Thymus (tissue), 11 donors: ENCODE measurements around the gene SLC24A3. TPM values are rescaled to one million over a fixed set of nuclear protein-coding genes. Genes with fewer than 3 reads are reported as not detected.

ENCODE experiments used
- DNase-seq, 9 donors: peaks; one replicate each; pipeline ENCODE4 v3.0.0-alpha.2; 2013; ENCODE audit warnings: low spot score in 9 of 9, low read depth in 6 of 9, missing footprints in 1 of 9
- H3K27ac ChIP-seq, 2 donors: one replicate each; pipeline ENCODE4 v1.5.1; 2013; ENCODE audit warnings: control low read depth in 1 of 2, low read depth in 1 of 2, low read length in 1 of 2, mild to moderate bottlenecking in 1 of 2, moderate library complexity in 1 of 2
- H3K27me3 ChIP-seq, 2 donors: one replicate each; pipeline ENCODE4 v1.5.1; 2013; ENCODE audit warnings: low read length in 1 of 2; ENCODE audit not compliant: control insufficient read depth in 2 of 2, insufficient read depth in 1 of 2
- H3K36me3 ChIP-seq, 2 donors: one replicate each; pipeline ENCODE4 v1.5.1; 2013; ENCODE audit warnings: low read length in 1 of 2, mild to moderate bottlenecking in 1 of 2, moderate library complexity in 1 of 2; ENCODE audit not compliant: control insufficient read depth in 2 of 2, insufficient read depth in 2 of 2
- H3K4me1 ChIP-seq, 2 donors: one replicate each; pipeline ENCODE4 v1.5.1; 2013; ENCODE audit warnings: low read length in 2 of 2; ENCODE audit not compliant: control insufficient read depth in 2 of 2, insufficient read depth in 2 of 2
- H3K4me3 ChIP-seq, 2 donors: one replicate each; pipeline ENCODE4 v1.5.1; 2013; ENCODE audit warnings: low read length in 2 of 2, control low read depth in 1 of 2, mild to moderate bottlenecking in 1 of 2
- H3K9me3 ChIP-seq, 2 donors: one replicate each; pipeline ENCODE4 v1.5.1; 2013; ENCODE audit warnings: low read length in 1 of 2, mild to moderate bottlenecking in 1 of 2; ENCODE audit not compliant: control insufficient read depth in 2 of 2, insufficient read depth in 1 of 2
- WGBS: extraction: QIAGEN DNeasy Blood & Tissue Kit; methylation state at CpG from one replicate; pipeline ENCODE4 v1.1.7; 2013; 5-methylcytosine and 5-hydroxymethylcytosine counted together
- polyA plus RNA-seq: library from polyadenylated mRNA; stranded (reverse); fragments of 200-250 nt; gene quantifications from one replicate; pipeline ENCODE4 v1.2.3, GENCODE V29; 2013
- total RNA-seq: library from RNA; stranded (reverse); fragments of 120-200 nt; gene quantifications from one replicate; pipeline ENCODE4 v1.2.4, GENCODE V29; 2013
- donor health status: healthy.

Gene SLC24A3
- total and polyA plus RNA-seq, 2 donors = 0.99 to 2.1 TPM

DNA sequence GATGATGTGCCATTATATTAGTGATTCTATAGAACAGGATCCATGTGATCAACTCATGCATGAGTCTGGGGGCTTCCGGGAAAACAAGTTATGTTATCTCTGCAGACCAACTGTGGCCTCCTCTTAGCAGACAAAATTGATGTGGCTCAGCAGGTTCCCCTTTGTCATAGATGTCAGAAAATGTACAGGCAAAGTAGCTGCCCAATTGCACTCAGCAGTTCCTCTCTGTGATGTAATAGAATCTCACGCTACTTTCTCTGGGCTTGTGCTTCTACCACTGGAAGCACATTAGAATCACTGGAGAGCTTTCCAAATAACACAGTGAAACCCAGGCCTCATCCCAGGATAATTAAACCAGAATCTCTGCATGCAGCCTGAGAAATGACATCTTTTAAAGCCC, 253.1 kb downstream of the SLC24A3 start:
- no peaks in the 10 kb centered on the region for H3K4me1 ChIP-seq
- no peaks in the 10 kb centered on the region for H3K27me3 ChIP-seq
- H3K36me3 ChIP-seq = no peaks in the 10 kb centered on the region
- no peak for DNase-seq
- no peak overlapping the region for H3K27ac ChIP-seq
- 58% methylated on average over 2 of the region's 2 CpGs for WGBS
- H3K4me3 ChIP-seq = no peak overlapping the region
- no peaks in the 10 kb centered on the region for H3K9me3 ChIP-seq

DNA sequence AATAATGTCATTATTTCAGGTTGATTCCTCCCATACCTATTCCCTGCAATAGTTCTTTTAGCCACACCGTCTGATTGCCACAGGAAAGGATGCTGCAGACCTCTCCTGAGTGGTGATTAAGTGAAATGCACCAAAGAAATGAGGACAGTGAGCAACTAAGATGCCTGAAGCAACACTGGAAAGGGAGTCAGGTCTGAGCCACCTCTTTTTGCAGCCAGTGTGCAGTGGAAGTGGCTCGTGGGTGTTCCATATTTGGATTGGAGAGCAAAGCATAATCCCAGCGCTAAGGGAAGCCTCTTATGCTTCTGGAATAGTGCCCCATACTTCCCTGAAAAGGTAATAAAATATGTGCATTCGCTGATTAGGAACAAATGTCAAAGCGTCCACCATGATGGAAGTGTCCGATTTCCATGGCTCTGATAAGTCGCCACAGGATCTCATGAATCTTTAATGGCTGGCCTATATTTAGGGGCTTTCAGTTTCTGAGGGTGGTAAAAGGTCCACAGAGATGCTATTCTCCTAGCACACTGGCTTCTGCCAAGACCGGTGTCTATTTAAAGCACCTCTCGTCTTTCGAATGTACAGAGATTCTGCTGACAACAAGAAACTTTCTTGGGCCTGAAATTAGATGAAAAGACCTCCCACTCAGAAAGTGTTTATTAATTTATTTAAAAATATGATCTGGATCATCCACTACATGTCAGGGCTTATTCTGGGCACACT, 253.9 kb downstream of the SLC24A3 start:
- Histone ChIP-seq H3K36me3 (no peaks in the 10 kb centered on the region), H3K4me1 (no peaks in the 10 kb centered on the region), H3K4me3 (no peak overlapping the region), H3K9me3 (no peaks in the 10 kb centered on the region), H3K27me3 (no peaks in the 10 kb centered on the region), H3K27ac (no peak overlapping the region)
- DNase-seq = no peak
- WGBS = 95% methylated on average over 10 of the region's 10 CpGs

DNA sequence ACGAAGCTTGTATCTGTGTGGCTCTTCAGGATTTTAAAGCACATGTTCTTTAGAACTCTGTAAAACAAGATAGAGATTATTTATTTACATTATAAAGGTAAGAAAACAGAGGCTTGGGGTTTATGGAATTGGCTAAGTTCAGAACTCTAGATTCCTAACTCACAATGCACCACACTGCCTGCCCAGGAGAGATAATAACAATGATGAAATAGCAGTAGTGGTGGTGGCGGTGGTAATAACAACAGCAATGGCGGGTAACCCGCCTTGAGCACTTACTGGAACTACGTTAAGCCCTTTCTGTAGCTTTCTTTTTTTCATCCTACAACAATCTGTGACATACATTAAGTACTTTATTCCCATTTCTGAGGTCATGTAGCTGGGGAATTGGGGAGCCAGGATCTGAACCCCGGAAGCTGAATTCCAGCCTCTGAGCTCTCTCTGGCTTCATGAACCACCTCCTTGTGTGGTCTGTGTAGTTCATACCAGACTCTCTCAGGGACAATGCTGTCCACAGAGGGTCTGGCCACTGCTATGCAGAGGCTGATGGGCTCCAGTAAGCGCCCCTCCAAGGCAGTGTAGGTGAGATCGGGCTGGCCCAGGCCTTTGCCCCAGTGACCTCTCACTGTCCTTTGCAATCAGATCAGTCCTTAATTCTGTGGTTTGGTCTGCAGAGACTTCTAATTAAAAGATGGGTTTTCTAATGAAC, 260.9 kb downstream of the SLC24A3 start:
- no peak overlapping the region for H3K27ac ChIP-seq

DNA sequence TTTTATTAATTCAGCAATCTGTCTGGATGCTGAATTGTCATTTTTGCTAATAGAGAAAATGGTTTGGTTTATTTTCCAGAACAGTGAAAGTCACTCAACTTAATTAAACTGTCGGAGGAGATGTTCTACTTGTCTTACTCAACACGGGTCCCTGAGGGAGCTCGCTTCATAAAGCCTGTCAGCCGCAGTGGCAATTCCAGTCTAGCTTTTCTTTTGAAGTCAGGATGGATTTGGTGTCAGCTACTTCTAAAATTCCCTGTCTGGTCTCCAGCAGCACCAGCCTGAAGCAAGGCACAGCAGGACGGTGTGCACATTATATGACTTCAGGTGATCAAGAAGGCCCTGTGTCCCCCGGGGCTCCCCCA, 261.5 kb downstream of the SLC24A3 start:
- Histone ChIP-seq H3K27ac (no peak overlapping the region), H3K27me3 (no peaks in the 10 kb centered on the region), H3K9me3 (no peaks in the 10 kb centered on the region), H3K36me3 (no peaks in the 10 kb centered on the region), H3K4me3 (no peak overlapping the region), H3K4me1 (peaks cover 0 to 8% of the 10 kb centered on the region in 2 donors)
- WGBS = 91% methylated on average over 6 of the region's 6 CpGs
- DNase-seq = no peak

More for the DNA sequence above, 260.9 kb downstream of the SLC24A3 start:
- H3K4me3 ChIP-seq = no peak overlapping the region
- no peak for DNase-seq
- WGBS = 96% methylated on average over 8 of the region's 8 CpGs
- H3K36me3 ChIP-seq = no peaks in the 10 kb centered on the region
- H3K4me1 ChIP-seq = peaks cover 0 to 4% of the 10 kb centered on the region in 2 donors
- H3K9me3 ChIP-seq = no peaks in the 10 kb centered on the region
- no peaks in the 10 kb centered on the region for H3K27me3 ChIP-seq

DNA sequence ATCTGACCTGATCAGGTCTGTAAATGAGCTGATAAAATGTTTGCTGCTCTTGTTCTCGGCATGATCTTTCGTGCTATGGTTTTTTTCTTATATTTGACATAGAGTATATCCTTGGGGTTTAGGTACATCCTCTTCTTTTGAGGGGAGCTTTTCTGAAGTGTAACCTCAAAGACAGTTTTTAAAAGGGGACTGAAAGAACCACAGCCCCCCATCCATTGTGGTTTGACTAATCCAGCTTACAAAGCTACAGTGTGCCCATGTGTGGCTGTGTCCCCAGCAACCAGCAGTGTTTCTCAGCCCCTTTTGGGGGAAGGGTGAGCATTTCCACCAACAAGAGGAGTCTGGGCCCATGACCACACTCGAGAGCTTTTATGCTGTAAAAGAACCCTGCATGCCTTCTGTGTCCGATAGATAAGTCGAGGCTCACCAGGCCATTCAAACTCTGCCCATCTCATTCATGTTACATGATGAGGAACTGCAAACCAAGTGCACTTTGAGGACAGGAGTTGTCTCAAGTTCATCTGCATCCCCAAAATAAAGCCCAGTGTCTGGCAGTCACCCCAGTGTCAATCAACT, 266.0 kb downstream of the SLC24A3 start:
- H3K36me3 ChIP-seq = no peaks in the 10 kb centered on the region
- H3K27me3 ChIP-seq = no peaks in the 10 kb centered on the region
- H3K4me1 ChIP-seq = peaks cover 0 to 10% of the 10 kb centered on the region in 2 donors
- H3K9me3 ChIP-seq = no peaks in the 10 kb centered on the region
- DNase-seq = peak in 2 of 9 donors; percentile 4 to 34
- no peak overlapping the region for H3K4me3 ChIP-seq
- no peak overlapping the region for H3K27ac ChIP-seq
- WGBS = 35% methylated on average over 5 of the region's 5 CpGs

DNA sequence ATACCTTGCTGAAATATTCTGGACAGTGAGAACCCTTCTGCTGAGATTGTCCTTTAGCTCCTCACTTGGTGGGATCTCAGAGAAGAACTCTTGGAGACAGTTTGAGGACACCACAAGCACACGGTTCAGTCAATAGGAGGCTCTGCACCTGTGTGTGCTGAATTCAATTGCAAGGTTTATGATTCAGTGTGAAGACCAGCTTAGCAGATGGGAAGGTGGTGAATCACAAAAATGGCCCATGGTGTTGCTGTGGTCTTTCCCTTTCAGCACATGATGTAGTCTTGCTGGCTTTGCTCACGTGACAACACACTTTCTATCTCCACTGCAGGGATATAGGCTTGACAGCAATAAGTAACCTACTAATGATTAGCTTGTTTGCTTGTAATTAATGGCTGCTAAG, 270.3 kb downstream of the SLC24A3 start:
- Histone ChIP-seq H3K4me1 (peaks cover 0 to 10% of the 10 kb centered on the region in 2 donors), H3K27ac (no peak overlapping the region), H3K27me3 (no peaks in the 10 kb centered on the region), H3K36me3 (no peaks in the 10 kb centered on the region), H3K9me3 (no peaks in the 10 kb centered on the region), H3K4me3 (no peak overlapping the region)
- DNase-seq = no peak
- WGBS = 45% methylated on average over 2 of the region's 2 CpGs

DNA sequence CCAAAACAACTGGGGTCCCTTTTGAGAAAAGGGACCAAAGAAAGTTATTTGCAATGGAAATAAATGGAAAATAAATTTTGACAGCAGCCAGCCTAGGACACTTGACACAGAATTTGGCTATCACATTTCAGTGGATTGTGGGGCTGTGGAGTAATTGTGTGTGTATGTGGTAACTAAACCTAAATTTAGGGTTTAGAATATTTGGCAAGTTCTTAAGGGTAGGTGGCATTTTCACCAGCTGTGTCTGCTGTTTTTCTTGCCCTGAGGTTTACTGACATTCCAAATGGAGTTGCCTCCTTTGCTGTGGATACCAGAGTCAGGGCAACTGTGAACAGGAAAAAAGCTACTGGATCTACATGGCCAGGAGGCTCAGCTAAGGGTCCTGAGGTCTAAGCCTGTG, 270.9 kb downstream of the SLC24A3 start:
- H3K4me3 ChIP-seq = no peak overlapping the region
- no peaks in the 10 kb centered on the region for H3K9me3 ChIP-seq
- no peak overlapping the region for H3K27ac ChIP-seq
- no peaks in the 10 kb centered on the region for H3K36me3 ChIP-seq
- H3K4me1 ChIP-seq = peaks cover 0 to 7% of the 10 kb centered on the region in 2 donors
- no peak for DNase-seq
- no peaks in the 10 kb centered on the region for H3K27me3 ChIP-seq

DNA sequence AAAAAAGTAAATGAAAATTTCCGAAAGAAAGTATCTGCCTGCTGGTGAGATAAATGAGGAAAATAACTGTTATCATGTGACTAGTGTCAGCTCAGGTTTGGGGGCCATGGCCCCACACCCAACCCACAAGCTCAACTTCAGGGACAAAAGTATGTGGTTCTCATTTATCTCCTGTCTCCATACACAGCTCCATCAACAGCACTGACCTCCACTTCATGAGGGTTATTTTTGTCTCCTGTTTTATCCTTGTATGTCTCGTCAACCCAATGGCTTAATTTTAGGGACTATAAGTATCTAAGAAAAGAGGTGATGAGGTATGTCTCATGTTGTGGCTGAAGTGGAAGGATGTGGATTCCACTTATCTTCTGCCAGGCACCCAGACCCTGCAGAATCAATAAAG, 274.0 kb downstream of the SLC24A3 start:
- no peaks in the 10 kb centered on the region for H3K4me1 ChIP-seq
- 93% methylated on average over 2 of the region's 2 CpGs for WGBS
- no peaks in the 10 kb centered on the region for H3K36me3 ChIP-seq
- no peak overlapping the region for H3K27ac ChIP-seq
- H3K27me3 ChIP-seq = no peaks in the 10 kb centered on the region
- H3K9me3 ChIP-seq = no peaks in the 10 kb centered on the region
- no peak overlapping the region for H3K4me3 ChIP-seq
- DNase-seq = no peak

DNA sequence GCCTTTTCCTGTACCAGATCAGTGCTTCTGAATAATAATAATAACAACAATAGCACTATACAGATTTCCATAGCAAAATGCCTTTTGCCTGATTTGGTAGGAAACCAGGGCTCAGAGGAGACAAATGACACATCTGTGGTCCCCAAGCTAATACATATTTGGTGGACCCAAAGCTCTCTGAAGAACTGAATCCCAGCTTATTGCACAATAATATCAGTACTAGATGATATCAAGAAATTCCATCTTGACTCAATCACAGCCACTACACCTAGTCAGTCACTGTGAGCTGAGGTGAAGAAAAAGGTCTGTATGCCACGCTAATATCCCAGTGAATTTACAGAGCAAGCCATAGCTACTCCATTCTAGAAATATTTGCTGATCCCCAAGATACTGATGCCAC, 275.0 kb downstream of the SLC24A3 start:
- Histone ChIP-seq H3K4me1 (no peaks in the 10 kb centered on the region), H3K27me3 (no peaks in the 10 kb centered on the region), H3K9me3 (no peaks in the 10 kb centered on the region), H3K36me3 (no peaks in the 10 kb centered on the region), H3K4me3 (no peak overlapping the region), H3K27ac (no peak overlapping the region)
- WGBS = 99% methylated on average over 1 of the region's 1 CpG
- DNase-seq = no peak
